Endothelial cell of umbilical vein (primary cell): ENCODE measurements around the gene LTO1. TPM values are rescaled to one million over a fixed set of nuclear protein-coding genes. Genes with fewer than 3 reads are reported as not detected.

Source experiments
- BruUV-seq: library from RNA; stranded (reverse); fragments of 400-500 nt; replicated peaks from 2 replicates; lab custom pipeline; 2021; lab: Mats Ljungman, UMichigan
- CTCF ChIA-PET: fragments of 300-600, 350-600 bp; sonication (Branson Sonifier 250); formaldehyde crosslinking; loops from one replicate; lab custom pipeline; 2021; ENCODE audit warnings: antibody characterized with exemption, inconsistent platforms; lab: Charles Lee
- POLR2A ChIA-PET: fragments of 300-600, 350-600 bp; sonication (Branson Sonifier 250); formaldehyde crosslinking; loops from one replicate; lab custom pipeline; 2021; ENCODE audit warnings: antibody characterized with exemption, inconsistent platforms; lab: Charles Lee
- DNase-seq: peaks from one replicate; pipeline ENCODE4 v3.0.0-alpha.2; 2011; ENCODE audit warnings: low read depth, low spot score
- FAIRE-seq: peaks from 2 replicates; lab custom pipeline; 2011; peaks lifted over from hg19 to GRCh38; lab: Jason Lieb, UNC
- H2AFZ ChIP-seq: 2 replicates; pipeline ENCODE4 v1.6.0; 2012; ENCODE audit warnings: low read depth, low read length, control low read depth, inconsistent platforms
- H3K27ac ChIP-seq: 2 replicates; pipeline ENCODE4 v1.5.1; 2011; ENCODE audit warnings: low read depth, mild to moderate bottlenecking, control low read depth, low read length, moderate library complexity; ENCODE audit not compliant: insufficient read depth
- H3K27me3 ChIP-seq, 2 experiments: 2 replicates each; pipeline versions ENCODE4 v1.6.0 to v1.6.1; 2011; ENCODE audit warnings: low read length in 2 of 2, mixed read lengths in 1 of 2; ENCODE audit not compliant: control insufficient read depth in 2 of 2, insufficient read depth in 2 of 2
- H3K36me3 ChIP-seq, 2 experiments: 2 replicates in 1 of 2; 3 replicates in 1 of 2; pipeline ENCODE4 v1.5.1; 2011; ENCODE audit warnings: low read length in 2 of 2, mild to moderate bottlenecking in 1 of 2, moderate library complexity in 1 of 2; ENCODE audit not compliant: control insufficient read depth in 2 of 2, insufficient read depth in 2 of 2; ENCODE audit errors: extremely low read depth in 1 of 2
- H3K4me1 ChIP-seq: 3 replicates; pipeline ENCODE4 v1.5.1; 2011; ENCODE audit warnings: mild to moderate bottlenecking, low read length; ENCODE audit not compliant: control insufficient read depth, insufficient read depth; ENCODE audit errors: extremely low read depth
- H3K4me2 ChIP-seq: 2 replicates; pipeline ENCODE4 v1.6.1; 2011; ENCODE audit warnings: low read length, control low read depth, mixed read lengths; ENCODE audit not compliant: insufficient read depth
- H3K4me3 ChIP-seq, 3 experiments: fragments of 200-600 bp in 1 of 3; sonication (generic), shearing (Covaris generic) in 1 of 3; replicated peaks in 1 of 3; 2 replicates each; pipeline ENCODE4 v1.5.1; 2011 to 2016; ENCODE audit warnings: control low read depth in 3 of 3, low read length in 3 of 3, mild to moderate bottlenecking in 2 of 3, inconsistent platforms in 1 of 3, low read depth in 1 of 3, moderate library complexity in 1 of 3; ENCODE audit not compliant: insufficient read depth in 1 of 3
- H3K79me2 ChIP-seq: 2 replicates; pipeline ENCODE4 v1.6.0; 2012; ENCODE audit warnings: low read length, inconsistent platforms; ENCODE audit not compliant: control insufficient read depth, insufficient read depth
- H3K9ac ChIP-seq: replicated peaks from 2 replicates; pipeline ENCODE3; 2011; ENCODE audit warnings: low read length, control low read depth; ENCODE audit not compliant: insufficient read depth; ENCODE audit errors: extremely low read depth
- H3K9me1 ChIP-seq: replicated peaks from 3 replicates; pipeline ENCODE4 v1.6.0; 2011; ENCODE audit warnings: mild to moderate bottlenecking, low read length; ENCODE audit not compliant: control insufficient read depth, insufficient read depth; ENCODE audit errors: extremely low read depth
- H3K9me3 ChIP-seq: replicated peaks from 2 replicates; pipeline ENCODE4 v1.5.1; 2012; ENCODE audit warnings: low read length, inconsistent platforms; ENCODE audit not compliant: control insufficient read depth, insufficient read depth
- H4K20me1 ChIP-seq: replicated peaks from 2 replicates; pipeline ENCODE3; 2011; ENCODE audit warnings: mild to moderate bottlenecking, low read length; ENCODE audit not compliant: control insufficient read depth, insufficient read depth; ENCODE audit errors: extremely low read depth
- FOS ChIP-seq: IDR thresholded peaks from 2 replicates; pipeline ENCODE4 v1.6.1; 2011; ENCODE audit warnings: mild to moderate bottlenecking, low read length, moderate library complexity, borderline replicate concordance; ENCODE audit not compliant: insufficient read depth
- POLR2A ChIP-seq: IDR thresholded peaks from 2 replicates; pipeline ENCODE4 v1.6.1; 2012; ENCODE audit warnings: low read depth, mild to moderate bottlenecking, control low read depth, low read length
- POLR2AphosphoS5 ChIP-seq: IDR thresholded peaks from 2 replicates; pipeline ENCODE4 v1.6.1; 2012; ENCODE audit warnings: low read depth, mild to moderate bottlenecking, control low read depth, low read length, moderate library complexity; ENCODE audit not compliant: insufficient read depth
- dilution Hi-C: fragments of 300-500 bp; cut with MboI; formaldehyde crosslinking; loops from one replicate; pipeline ENCODE4 v1.15.0; 2019; ENCODE audit warnings: low sequenced_read_pairs; ENCODE audit not compliant: extremely low pct_ligation_motif_present
- intact Hi-C: fragments of 100-400 bp; cut with micrococcal nuclease; formaldehyde crosslinking; loops from one replicate; pipeline ENCODE4 v1.10.0; 2022
- polyA plus RNA-seq, 4 experiments: library from polyadenylated mRNA; depleted of rRNA in 3 of 4; stranded (reverse) in 3 of 4; unstranded in 1 of 4; fragments of >200 nt; gene quantifications; 2 replicates each; pipeline versions ENCODE4 v1.2.1 to v1.2.3, GENCODE V29; 2011 to 2012; ENCODE audit warnings: missing spikeins in 1 of 4
- total RNA-seq: library from RNA; stranded (reverse); gene quantifications from 2 replicates; pipeline ENCODE4 v1.2.3, GENCODE V29; 2021
- TF ChIP-seq, protein P1 (sequence below): IDR thresholded peaks from 2 replicates; pipeline ENCODE4 v1.6.1; 2011; ENCODE audit not compliant: insufficient read depth, insufficient read length
- TF ChIP-seq, protein P2 (sequence below), 2 donors: IDR thresholded peaks; 1 replicate in 1 of 2; 2 replicates in 1 of 2; pipeline ENCODE4 v1.5.1; 2011; ENCODE audit warnings: low read length in 2 of 2, mild to moderate bottlenecking in 2 of 2, moderate library complexity in 2 of 2, control low read depth in 1 of 2, inconsistent platforms in 1 of 2, low read depth in 1 of 2; ENCODE audit not compliant: insufficient read depth in 1 of 2; ENCODE audit errors: extremely low read depth in 1 of 2

Gene LTO1
- total and polyA plus RNA-seq, 2 donors (not counting 3 experiments of a cell fraction or from before 2014, with no cell fraction given) = 26.8 to 30.9 TPM

DNA sequence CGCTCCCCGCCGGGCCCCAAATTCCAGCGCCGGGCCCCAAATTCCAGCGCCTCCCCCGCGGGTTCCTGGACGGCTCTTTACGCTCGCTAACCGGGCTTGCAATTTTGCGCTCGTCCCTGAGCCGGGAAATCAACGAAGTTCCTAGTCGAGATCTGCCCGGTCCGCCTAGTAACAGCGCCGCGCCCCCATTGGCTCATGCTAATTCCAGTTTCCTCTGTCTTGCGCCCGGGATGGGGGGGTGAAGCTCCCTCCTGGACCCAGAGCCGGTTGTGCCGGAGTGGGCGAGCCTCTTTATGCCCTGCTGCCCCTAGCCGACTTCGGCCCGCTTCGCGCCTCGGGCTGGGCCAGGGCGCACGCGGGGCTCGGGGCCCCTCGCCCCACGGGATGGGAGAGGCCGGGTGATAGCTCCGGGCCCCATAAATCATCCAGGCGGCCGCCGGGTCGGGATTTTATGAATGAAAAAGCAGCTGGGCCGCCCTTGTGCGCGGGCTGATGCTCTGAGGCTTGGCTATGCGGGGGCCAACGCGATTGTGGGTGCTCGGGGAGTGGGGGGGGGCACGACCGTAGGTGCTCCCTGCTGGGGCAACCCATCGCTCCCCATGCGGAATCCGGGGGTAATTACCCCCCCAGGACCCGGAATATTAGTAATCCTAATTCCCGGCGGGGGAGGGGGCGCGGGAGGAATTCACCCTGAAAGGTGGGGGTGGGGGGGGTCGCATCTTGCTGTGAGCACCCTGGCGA lies 36.0 kb downstream of the LTO1 start:
- no peak overlapping the region for H2AFZ ChIP-seq
- no peaks in the 10 kb centered on the region for H3K27me3 ChIP-seq
- TF ChIP-seq FOS (no peak), POLR2A (peak; percentile 85), POLR2AphosphoS5 (peak; percentile 90)
- no TSS peak for BruUV-seq
- H3K4me2 ChIP-seq = peak overlapping the region; percentile 91
- peak overlapping the region; percentile 93 for H3K9ac ChIP-seq
- no peaks in the 10 kb centered on the region for H4K20me1 ChIP-seq
- H3K9me3 ChIP-seq = no peaks in the 10 kb centered on the region
- intact Hi-C loops = loop anchor here (1.0 to 2.0 kb wide), 3 partner anchors 190 to 274 kb away; no protein-coding TSS in a partner anchor
- H3K27ac ChIP-seq = peak overlapping the region; percentile 92
- H3K4me1 ChIP-seq = peaks cover 34% of the 10 kb centered on the region
- dilution Hi-C loops = no loop called here
- peaks cover 3 to 4% of the 10 kb centered on the region in 2 experiments for H3K36me3 ChIP-seq
- FAIRE-seq = peak; percentile 99
- peak; percentile 94 for DNase-seq
- ChIA-PET POLR2A (interaction anchor here (0.6 to 1.5 kb wide), 6 partner anchors 10 to 533 kb away, joined by 3 to 6 read pairs (median 5); no protein-coding TSS in a partner anchor), CTCF (interaction anchor here (0.7 to 2.8 kb wide), 14 partner anchors 31 to 538 kb away, joined by 3 to 21 read pairs (median 4); partner anchors contain the start of genes LTO1 and MYEOV)
- H3K4me3 ChIP-seq = peak overlapping the region; percentile 42 to 63 (median 43)
- H3K79me2 ChIP-seq = peaks cover 39% of the 10 kb centered on the region
- no peaks in the 10 kb centered on the region for H3K9me1 ChIP-seq

DNA sequence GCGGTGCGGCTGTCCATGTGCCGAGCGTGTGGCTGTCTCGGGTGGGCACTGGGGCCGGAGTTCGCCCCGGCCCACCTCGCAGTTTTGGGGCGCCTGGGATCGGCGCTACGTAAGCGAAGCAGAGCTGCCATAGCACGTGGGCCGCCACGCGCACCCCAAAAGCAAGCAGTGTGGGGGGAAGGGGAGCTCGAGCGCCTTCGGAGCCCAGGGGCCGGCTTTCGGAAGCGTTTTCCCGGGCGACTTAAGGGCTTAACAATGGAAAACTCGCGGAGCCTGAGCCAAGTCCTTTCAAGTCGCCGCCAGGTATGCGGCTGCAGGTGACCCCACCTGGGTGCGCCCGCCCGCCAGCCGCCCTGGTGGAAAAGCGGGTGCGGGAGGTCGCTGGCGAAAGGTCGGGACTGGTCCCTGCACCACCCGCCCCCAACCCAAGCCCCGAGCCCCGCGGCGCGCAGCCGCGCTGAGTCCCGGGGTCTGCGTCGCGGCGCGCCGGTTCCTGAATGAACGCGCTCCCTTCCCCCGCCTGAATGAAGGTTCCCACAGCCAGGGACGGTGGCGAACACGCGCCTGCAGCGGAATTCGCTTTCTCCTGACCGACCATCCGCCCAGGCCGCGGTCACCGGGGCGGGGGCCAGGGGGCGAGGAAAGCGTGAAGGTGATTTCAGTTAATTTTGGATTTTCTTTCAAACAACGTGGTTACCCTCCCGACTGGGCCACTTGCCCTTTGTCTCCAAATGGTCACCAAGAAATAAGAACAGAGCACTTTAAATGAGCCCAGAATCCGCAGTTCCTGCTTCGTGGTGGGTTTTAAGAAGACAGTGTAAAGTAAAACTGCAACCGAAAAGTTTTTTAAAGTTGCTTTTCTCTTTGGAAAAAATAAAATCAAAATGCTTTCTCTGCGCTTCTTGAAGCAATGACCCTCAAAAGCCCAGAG lies 36.9 kb downstream of the LTO1 start:
- no TSS peak for BruUV-seq
- DNase-seq (peak; percentile 72), FAIRE-seq (peak; percentile 18)
- ChIA-PET CTCF (interaction anchor here (0.9 to 2.8 kb wide), 11 partner anchors 32 to 537 kb away, joined by 3 to 21 read pairs (median 6); partner anchors contain the start of gene MYEOV), POLR2A (interaction anchor here (0.8 to 1.5 kb wide), 4 partner anchors 195 to 532 kb away, joined by 3 to 6 read pairs (median 4); no protein-coding TSS in a partner anchor)
- Histone ChIP-seq H3K9me3 (no peaks in the 10 kb centered on the region), H3K9ac (peak overlapping the region; percentile 93), H3K79me2 (peaks cover 31% of the 10 kb centered on the region), H2AFZ (peak overlapping the region; percentile 78), H3K4me2 (peak overlapping the region; percentile 91), H3K27ac (peak overlapping the region; percentile 92), H3K9me1 (no peaks in the 10 kb centered on the region), H4K20me1 (no peaks in the 10 kb centered on the region), H3K4me3 (peak overlapping the region; percentile 31 to 58 (median 42)), H3K4me1 (peaks cover 28% of the 10 kb centered on the region), H3K27me3 (no peaks in the 10 kb centered on the region), H3K36me3 (no peaks in the 10 kb centered on the region)
- dilution Hi-C loops = no loop called here
- TF ChIP-seq, protein P1, sequence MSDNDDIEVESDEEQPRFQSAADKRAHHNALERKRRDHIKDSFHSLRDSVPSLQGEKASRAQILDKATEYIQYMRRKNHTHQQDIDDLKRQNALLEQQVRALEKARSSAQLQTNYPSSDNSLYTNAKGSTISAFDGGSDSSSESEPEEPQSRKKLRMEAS = peak; percentile 36
- peak; percentile 18 for TF ChIP-seq POLR2AphosphoS5
- TF ChIP-seq, protein P2, sequence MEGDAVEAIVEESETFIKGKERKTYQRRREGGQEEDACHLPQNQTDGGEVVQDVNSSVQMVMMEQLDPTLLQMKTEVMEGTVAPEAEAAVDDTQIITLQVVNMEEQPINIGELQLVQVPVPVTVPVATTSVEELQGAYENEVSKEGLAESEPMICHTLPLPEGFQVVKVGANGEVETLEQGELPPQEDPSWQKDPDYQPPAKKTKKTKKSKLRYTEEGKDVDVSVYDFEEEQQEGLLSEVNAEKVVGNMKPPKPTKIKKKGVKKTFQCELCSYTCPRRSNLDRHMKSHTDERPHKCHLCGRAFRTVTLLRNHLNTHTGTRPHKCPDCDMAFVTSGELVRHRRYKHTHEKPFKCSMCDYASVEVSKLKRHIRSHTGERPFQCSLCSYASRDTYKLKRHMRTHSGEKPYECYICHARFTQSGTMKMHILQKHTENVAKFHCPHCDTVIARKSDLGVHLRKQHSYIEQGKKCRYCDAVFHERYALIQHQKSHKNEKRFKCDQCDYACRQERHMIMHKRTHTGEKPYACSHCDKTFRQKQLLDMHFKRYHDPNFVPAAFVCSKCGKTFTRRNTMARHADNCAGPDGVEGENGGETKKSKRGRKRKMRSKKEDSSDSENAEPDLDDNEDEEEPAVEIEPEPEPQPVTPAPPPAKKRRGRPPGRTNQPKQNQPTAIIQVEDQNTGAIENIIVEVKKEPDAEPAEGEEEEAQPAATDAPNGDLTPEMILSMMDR (IDR thresholded peaks at IDR 0.05; ENCODE audit: extremely low read depth in 1 of 2, insufficient read depth in 1 of 2, low read depth in 1 of 2, low read length in 2 of 2) = no peak
- intact Hi-C loops = loop anchor here (2.0 kb wide), 1 partner anchor 273 kb away; no protein-coding TSS in a partner anchor
